ENCODE data around the gene TTYH2. TPM values are rescaled to one million over a fixed set of nuclear protein-coding genes. Genes with fewer than 3 reads are reported as not detected.

The TTYH2 gene
- total RNA-seq, 1 experiment from 2014 or later = 4.5 TPM

DNA sequence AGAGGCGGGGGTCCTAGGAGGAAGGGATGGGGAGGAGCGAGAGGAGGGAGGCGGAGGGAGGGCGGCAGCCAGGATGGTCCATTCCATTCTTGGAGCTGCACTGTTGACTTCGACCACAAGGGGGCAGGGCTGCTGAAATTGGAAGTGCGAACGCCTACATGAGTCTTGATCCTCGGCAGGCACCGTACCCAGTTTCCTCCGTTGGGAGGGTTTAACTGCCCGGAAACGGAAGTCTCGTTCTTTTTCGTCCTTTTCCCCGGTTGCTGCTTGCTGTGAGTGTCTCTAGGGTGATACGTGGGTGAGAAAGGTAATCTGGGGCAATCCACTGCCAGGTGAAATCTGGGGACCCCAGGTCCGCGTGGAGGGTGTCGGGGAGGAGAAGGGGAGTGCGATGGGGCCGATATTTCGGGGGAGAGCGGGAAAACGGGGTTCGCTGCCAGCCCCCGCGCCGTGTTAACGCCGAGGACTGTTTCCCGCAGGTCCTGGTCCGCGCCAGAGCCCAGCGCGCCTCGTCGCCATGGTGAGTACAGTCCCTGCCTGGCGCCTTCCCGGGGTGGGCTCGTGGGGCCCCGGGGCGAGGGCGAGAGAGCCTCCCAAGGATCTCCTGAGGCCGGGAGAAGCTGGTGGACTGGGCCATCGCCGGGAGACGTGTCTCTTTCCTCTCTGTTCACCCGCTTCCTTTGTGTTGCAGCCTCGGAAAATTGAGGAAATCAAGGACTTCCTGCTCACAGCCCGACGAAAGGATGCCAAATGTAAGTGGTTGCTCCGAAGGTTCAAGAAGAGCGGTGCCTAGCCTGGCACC lies 9.7 kb upstream of the TTYH2 start, which contains the start of gene RPL38 (continued):
- TF ChIP-seq, protein P1, sequence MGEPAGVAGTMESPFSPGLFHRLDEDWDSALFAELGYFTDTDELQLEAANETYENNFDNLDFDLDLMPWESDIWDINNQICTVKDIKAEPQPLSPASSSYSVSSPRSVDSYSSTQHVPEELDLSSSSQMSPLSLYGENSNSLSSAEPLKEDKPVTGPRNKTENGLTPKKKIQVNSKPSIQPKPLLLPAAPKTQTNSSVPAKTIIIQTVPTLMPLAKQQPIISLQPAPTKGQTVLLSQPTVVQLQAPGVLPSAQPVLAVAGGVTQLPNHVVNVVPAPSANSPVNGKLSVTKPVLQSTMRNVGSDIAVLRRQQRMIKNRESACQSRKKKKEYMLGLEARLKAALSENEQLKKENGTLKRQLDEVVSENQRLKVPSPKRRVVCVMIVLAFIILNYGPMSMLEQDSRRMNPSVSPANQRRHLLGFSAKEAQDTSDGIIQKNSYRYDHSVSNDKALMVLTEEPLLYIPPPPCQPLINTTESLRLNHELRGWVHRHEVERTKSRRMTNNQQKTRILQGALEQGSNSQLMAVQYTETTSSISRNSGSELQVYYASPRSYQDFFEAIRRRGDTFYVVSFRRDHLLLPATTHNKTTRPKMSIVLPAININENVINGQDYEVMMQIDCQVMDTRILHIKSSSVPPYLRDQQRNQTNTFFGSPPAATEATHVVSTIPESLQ (CRISPR knock-in tag; IDR thresholded peaks at IDR 0.05) = no peak
- no peak for TF ChIP-seq JAZF1 (CRISPR knock-in tag; IDR thresholded peaks at IDR 0.05)
- TF ChIP-seq CREB1 (CRISPR knock-in tag; IDR thresholded peaks at IDR 0.05) = no peak
- TF ChIP-seq FOXP1 (CRISPR knock-in tag; IDR thresholded peaks at IDR 0.05; ENCODE audit: borderline replicate concordance) = no peak; the same call in 1 of the 2 replicates
- TF ChIP-seq KAT7 (CRISPR knock-in tag; IDR thresholded peaks at IDR 0.05; ENCODE audit: borderline replicate concordance) = 0 out of 2 replicates have a peak, but pooled peaks have one; percentile 40
- TF ChIP-seq FOXK1 (CRISPR knock-in tag; IDR thresholded peaks at IDR 0.05) = peak; percentile 36
- no peak for TF ChIP-seq MXD4 (CRISPR knock-in tag; IDR thresholded peaks at IDR 0.05; ENCODE audit: borderline replicate concordance)
- TF ChIP-seq ZNF396 (CRISPR knock-in tag; IDR thresholded peaks at IDR 0.05; ENCODE audit: borderline replicate concordance) = no peak
- TF ChIP-seq NR1H2 (CRISPR knock-in tag; IDR thresholded peaks at IDR 0.05) = no peak
- TF ChIP-seq PRRX2 (CRISPR knock-in tag; IDR thresholded peaks at IDR 0.05) = peak; percentile 53; the same call in 1 of the 2 replicates
- TF ChIP-seq, protein P2, sequence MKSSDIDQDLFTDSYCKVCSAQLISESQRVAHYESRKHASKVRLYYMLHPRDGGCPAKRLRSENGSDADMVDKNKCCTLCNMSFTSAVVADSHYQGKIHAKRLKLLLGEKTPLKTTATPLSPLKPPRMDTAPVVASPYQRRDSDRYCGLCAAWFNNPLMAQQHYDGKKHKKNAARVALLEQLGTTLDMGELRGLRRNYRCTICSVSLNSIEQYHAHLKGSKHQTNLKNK (CRISPR knock-in tag; IDR thresholded peaks at IDR 0.05) = peak; percentile 27; the same call in 1 of the 2 replicates
- TF ChIP-seq, protein P3, sequence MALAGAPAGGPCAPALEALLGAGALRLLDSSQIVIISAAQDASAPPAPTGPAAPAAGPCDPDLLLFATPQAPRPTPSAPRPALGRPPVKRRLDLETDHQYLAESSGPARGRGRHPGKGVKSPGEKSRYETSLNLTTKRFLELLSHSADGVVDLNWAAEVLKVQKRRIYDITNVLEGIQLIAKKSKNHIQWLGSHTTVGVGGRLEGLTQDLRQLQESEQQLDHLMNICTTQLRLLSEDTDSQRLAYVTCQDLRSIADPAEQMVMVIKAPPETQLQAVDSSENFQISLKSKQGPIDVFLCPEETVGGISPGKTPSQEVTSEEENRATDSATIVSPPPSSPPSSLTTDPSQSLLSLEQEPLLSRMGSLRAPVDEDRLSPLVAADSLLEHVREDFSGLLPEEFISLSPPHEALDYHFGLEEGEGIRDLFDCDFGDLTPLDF (CRISPR knock-in tag; IDR thresholded peaks at IDR 0.05) = 0 out of 2 replicates have a peak, but pooled peaks have one; percentile 28
- no peak for TF ChIP-seq ESRRA (CRISPR knock-in tag; IDR thresholded peaks at IDR 0.05; ENCODE audit: borderline replicate concordance)
- TF ChIP-seq, protein P4, sequence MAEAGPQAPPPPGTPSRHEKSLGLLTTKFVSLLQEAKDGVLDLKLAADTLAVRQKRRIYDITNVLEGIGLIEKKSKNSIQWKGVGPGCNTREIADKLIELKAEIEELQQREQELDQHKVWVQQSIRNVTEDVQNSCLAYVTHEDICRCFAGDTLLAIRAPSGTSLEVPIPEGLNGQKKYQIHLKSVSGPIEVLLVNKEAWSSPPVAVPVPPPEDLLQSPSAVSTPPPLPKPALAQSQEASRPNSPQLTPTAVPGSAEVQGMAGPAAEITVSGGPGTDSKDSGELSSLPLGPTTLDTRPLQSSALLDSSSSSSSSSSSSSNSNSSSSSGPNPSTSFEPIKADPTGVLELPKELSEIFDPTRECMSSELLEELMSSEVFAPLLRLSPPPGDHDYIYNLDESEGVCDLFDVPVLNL (CRISPR knock-in tag; IDR thresholded peaks at IDR 0.05; ENCODE audit: borderline replicate concordance, low read depth) = no peak
- TF ChIP-seq TEAD4 (CRISPR knock-in tag; IDR thresholded peaks at IDR 0.05) = no peak
- TF ChIP-seq GRHL2 (CRISPR knock-in tag; IDR thresholded peaks at IDR 0.05; ENCODE audit: insufficient replicate concordance, severe bottlenecking) = no peak
- TF ChIP-seq, protein P5, sequence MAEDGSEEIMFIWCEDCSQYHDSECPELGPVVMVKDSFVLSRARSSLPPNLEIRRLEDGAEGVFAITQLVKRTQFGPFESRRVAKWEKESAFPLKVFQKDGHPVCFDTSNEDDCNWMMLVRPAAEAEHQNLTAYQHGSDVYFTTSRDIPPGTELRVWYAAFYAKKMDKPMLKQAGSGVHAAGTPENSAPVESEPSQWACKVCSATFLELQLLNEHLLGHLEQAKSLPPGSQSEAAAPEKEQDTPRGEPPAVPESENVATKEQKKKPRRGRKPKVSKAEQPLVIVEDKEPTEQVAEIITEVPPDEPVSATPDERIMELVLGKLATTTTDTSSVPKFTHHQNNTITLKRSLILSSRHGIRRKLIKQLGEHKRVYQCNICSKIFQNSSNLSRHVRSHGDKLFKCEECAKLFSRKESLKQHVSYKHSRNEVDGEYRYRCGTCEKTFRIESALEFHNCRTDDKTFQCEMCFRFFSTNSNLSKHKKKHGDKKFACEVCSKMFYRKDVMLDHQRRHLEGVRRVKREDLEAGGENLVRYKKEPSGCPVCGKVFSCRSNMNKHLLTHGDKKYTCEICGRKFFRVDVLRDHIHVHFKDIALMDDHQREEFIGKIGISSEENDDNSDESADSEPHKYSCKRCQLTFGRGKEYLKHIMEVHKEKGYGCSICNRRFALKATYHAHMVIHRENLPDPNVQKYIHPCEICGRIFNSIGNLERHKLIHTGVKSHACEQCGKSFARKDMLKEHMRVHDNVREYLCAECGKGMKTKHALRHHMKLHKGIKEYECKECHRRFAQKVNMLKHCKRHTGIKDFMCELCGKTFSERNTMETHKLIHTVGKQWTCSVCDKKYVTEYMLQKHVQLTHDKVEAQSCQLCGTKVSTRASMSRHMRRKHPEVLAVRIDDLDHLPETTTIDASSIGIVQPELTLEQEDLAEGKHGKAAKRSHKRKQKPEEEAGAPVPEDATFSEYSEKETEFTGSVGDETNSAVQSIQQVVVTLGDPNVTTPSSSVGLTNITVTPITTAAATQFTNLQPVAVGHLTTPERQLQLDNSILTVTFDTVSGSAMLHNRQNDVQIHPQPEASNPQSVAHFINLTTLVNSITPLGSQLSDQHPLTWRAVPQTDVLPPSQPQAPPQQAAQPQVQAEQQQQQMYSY (CRISPR knock-in tag; IDR thresholded peaks at IDR 0.05) = no peak
- no peak for TF ChIP-seq ATF1 (CRISPR knock-in tag; IDR thresholded peaks at IDR 0.05)
- no peak for TF ChIP-seq TEAD1 (CRISPR knock-in tag; IDR thresholded peaks at IDR 0.05)
- peak; percentile 10; the same call in 1 of the 2 replicates for TF ChIP-seq ZNF232 (CRISPR knock-in tag; IDR thresholded peaks at IDR 0.05)
- TF ChIP-seq, protein P6, sequence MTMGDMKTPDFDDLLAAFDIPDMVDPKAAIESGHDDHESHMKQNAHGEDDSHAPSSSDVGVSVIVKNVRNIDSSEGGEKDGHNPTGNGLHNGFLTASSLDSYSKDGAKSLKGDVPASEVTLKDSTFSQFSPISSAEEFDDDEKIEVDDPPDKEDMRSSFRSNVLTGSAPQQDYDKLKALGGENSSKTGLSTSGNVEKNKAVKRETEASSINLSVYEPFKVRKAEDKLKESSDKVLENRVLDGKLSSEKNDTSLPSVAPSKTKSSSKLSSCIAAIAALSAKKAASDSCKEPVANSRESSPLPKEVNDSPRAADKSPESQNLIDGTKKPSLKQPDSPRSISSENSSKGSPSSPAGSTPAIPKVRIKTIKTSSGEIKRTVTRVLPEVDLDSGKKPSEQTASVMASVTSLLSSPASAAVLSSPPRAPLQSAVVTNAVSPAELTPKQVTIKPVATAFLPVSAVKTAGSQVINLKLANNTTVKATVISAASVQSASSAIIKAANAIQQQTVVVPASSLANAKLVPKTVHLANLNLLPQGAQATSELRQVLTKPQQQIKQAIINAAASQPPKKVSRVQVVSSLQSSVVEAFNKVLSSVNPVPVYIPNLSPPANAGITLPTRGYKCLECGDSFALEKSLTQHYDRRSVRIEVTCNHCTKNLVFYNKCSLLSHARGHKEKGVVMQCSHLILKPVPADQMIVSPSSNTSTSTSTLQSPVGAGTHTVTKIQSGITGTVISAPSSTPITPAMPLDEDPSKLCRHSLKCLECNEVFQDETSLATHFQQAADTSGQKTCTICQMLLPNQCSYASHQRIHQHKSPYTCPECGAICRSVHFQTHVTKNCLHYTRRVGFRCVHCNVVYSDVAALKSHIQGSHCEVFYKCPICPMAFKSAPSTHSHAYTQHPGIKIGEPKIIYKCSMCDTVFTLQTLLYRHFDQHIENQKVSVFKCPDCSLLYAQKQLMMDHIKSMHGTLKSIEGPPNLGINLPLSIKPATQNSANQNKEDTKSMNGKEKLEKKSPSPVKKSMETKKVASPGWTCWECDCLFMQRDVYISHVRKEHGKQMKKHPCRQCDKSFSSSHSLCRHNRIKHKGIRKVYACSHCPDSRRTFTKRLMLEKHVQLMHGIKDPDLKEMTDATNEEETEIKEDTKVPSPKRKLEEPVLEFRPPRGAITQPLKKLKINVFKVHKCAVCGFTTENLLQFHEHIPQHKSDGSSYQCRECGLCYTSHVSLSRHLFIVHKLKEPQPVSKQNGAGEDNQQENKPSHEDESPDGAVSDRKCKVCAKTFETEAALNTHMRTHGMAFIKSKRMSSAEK (CRISPR knock-in tag; IDR thresholded peaks at IDR 0.05; ENCODE audit: borderline replicate concordance) = peak; percentile 69; the same call in 1 of the 2 replicates
- no peak for TF ChIP-seq ZNF671 (CRISPR knock-in tag; IDR thresholded peaks at IDR 0.05)
- TF ChIP-seq TCF7 (CRISPR knock-in tag; IDR thresholded peaks at IDR 0.05; ENCODE audit: low read depth) = no peak
- peak; percentile 78 for TF ChIP-seq EMX1 (CRISPR knock-in tag; IDR thresholded peaks at IDR 0.05)
- TF ChIP-seq ZNF317 (CRISPR knock-in tag; IDR thresholded peaks at IDR 0.05; ENCODE audit: borderline replicate concordance, low read depth) = no peak

Data from WTC11 (cell line).